GM20000 (cell line): ENCODE results near the gene LATS2.

Source experiments
- DNase-seq: peaks from one replicate; pipeline ENCODE4 v3.0.0; 2012; ENCODE audit warnings: low spot score
- CTCF ChIP-seq: IDR thresholded peaks from 2 replicates; pipeline ENCODE4 v1.5.1; 2012; ENCODE audit warnings: mild to moderate bottlenecking, control low read depth; ENCODE audit errors: extremely low read depth, missing control alignments

Gene LATS2

GRCh38 chr13:21100211-21100610 lies 38.8 kb upstream of the LATS2 start:
- TF ChIP-seq CTCF, result no peak
- no peak for DNase-seq

GRCh38 chr13:21095311-21095710 lies 33.9 kb upstream of the LATS2 start:
- TF ChIP-seq CTCF, result no peak
- no peak for DNase-seq

- DNase-seq, result no peak
- TF ChIP-seq CTCF, result no peak
These were observed 28.4 kb upstream of the LATS2 start for GRCh38 chr13:21089830-21090229.

- DNase-seq, result no peak
- TF ChIP-seq CTCF, result no peak
These were observed 27.1 kb upstream of the LATS2 start for GRCh38 chr13:21088534-21088933.

- DNase-seq, result no peak
- no peak for TF ChIP-seq CTCF
These were observed 25.5 kb upstream of the LATS2 start for GRCh38 chr13:21086929-21087328.

- no peak for TF ChIP-seq CTCF
- DNase-seq, result no peak
These were observed 20.5 kb upstream of the LATS2 start for GRCh38 chr13:21081926-21082325.

GRCh38 chr13:21080593-21080891 lies 19.2 kb upstream of the LATS2 start:
- no peak for TF ChIP-seq CTCF
- no peak for DNase-seq
